Ovary (tissue), 3 donors: Measurements from ENCODE around the gene SCGB3A1.

ENCODE experiments used
- EP300 ChIP-seq: sonication (generic); formaldehyde crosslinking; IDR thresholded peaks from one replicate; pipeline ENCODE4 v1.6.1; 2017; ENCODE audit warnings: antibody characterized with exemption
- TF ChIP-seq, protein P1 (sequence below), 3 donors: fragments of 450-650 bp in 2 of 3; fragments of 200-600 bp in 1 of 3; IDR thresholded peaks; one replicate each; pipeline versions ENCODE4 v1.5.1 to v1.8.0; 2016 to 2022; ENCODE audit warnings: antibody characterized with exemption in 3 of 3, mild to moderate bottlenecking in 1 of 3
- donor health status: DM: no; HTN: no; CAD: no.

GRCh38 chr5:180601591-180602480 lies 10.5 kb upstream of the SCGB3A1 start:
- TF ChIP-seq, protein P1, sequence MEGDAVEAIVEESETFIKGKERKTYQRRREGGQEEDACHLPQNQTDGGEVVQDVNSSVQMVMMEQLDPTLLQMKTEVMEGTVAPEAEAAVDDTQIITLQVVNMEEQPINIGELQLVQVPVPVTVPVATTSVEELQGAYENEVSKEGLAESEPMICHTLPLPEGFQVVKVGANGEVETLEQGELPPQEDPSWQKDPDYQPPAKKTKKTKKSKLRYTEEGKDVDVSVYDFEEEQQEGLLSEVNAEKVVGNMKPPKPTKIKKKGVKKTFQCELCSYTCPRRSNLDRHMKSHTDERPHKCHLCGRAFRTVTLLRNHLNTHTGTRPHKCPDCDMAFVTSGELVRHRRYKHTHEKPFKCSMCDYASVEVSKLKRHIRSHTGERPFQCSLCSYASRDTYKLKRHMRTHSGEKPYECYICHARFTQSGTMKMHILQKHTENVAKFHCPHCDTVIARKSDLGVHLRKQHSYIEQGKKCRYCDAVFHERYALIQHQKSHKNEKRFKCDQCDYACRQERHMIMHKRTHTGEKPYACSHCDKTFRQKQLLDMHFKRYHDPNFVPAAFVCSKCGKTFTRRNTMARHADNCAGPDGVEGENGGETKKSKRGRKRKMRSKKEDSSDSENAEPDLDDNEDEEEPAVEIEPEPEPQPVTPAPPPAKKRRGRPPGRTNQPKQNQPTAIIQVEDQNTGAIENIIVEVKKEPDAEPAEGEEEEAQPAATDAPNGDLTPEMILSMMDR (IDR thresholded peaks at IDR 0.05): no peak
- TF ChIP-seq EP300: no peak
